ENCODE measurements around the gene CHRM2.

The CHRM2 gene

GRCh38 chr7:137025469-137026175, 157.2 kb downstream of the CHRM2 start:
- DNase-seq (ENCODE audit: low read depth in 1 of 2, low spot score in 1 of 2): no peak

- no peak for DNase-seq (ENCODE audit: low read depth in 1 of 2, low spot score in 1 of 2)
These were observed 157.7 kb downstream of the CHRM2 start for GRCh38 chr7:137026176-137026500.

- DNase-seq (ENCODE audit: low read depth in 1 of 2, low spot score in 1 of 2): no peak
These were observed 164.0 kb downstream of the CHRM2 start for GRCh38 chr7:137032436-137032835.

GRCh38 chr7:137036768-137037167, 168.3 kb downstream of the CHRM2 start:
- DNase-seq (ENCODE audit: low read depth in 1 of 2, low spot score in 1 of 2): no peak

- DNase-seq (ENCODE audit: low read depth in 1 of 2, low spot score in 1 of 2): no peak
These were observed 170.3 kb downstream of the CHRM2 start for GRCh38 chr7:137038706-137039105.

- DNase-seq (ENCODE audit: low read depth in 1 of 2, low spot score in 1 of 2): no peak
These were observed 172.3 kb downstream of the CHRM2 start for GRCh38 chr7:137040745-137041144.

GRCh38 chr7:137045573-137045972, 177.1 kb downstream of the CHRM2 start:
- DNase-seq (ENCODE audit: low read depth in 1 of 2, low spot score in 1 of 2): no peak

- no peak for DNase-seq (ENCODE audit: low read depth in 1 of 2, low spot score in 1 of 2)
These were observed 201.0 kb downstream of the CHRM2 start for GRCh38 chr7:137069249-137069963.
